Liver (tissue), 9 donors: Measurements from ENCODE around the gene RABAC1. TPM values are rescaled to one million over a fixed set of nuclear protein-coding genes. Genes with fewer than 3 reads are reported as not detected.

Source experiments
- DNase-seq: peaks from one replicate; pipeline ENCODE4 v3.0.0-alpha.2; 2017; ENCODE audit warnings: low spot score
- H3K27ac ChIP-seq, 2 donors: one replicate each; pipeline ENCODE4 v1.7.0; 2013; ENCODE audit warnings: inconsistent platforms in 2 of 2, low read length in 2 of 2, control low read depth in 1 of 2, low read depth in 1 of 2, mild to moderate bottlenecking in 1 of 2
- H3K27me3 ChIP-seq, 4 donors: one replicate each; pipeline versions ENCODE4 v1.6.1 to v1.7.0; 2013; ENCODE audit warnings: low read length in 3 of 4, inconsistent platforms in 1 of 4, mild to moderate bottlenecking in 1 of 4, moderate library complexity in 1 of 4; ENCODE audit not compliant: control insufficient read depth in 4 of 4, insufficient read depth in 4 of 4
- H3K36me3 ChIP-seq, 4 donors: one replicate each; pipeline versions ENCODE4 v1.6.1 to v1.7.0; 2013; ENCODE audit warnings: low read length in 3 of 4, mild to moderate bottlenecking in 3 of 4, low read depth in 1 of 4, moderate library complexity in 1 of 4; ENCODE audit not compliant: control insufficient read depth in 4 of 4, insufficient read depth in 3 of 4
- H3K4me1 ChIP-seq, 4 donors: one replicate each; pipeline versions ENCODE4 v1.6.1 to v1.7.0; 2013; ENCODE audit warnings: low read length in 3 of 4, mild to moderate bottlenecking in 3 of 4, moderate library complexity in 1 of 4; ENCODE audit not compliant: control insufficient read depth in 4 of 4, insufficient read depth in 4 of 4
- H3K4me3 ChIP-seq, 3 donors: one replicate each; pipeline versions ENCODE4 v1.6.1 to v1.7.0; 2013; ENCODE audit warnings: low read length in 3 of 3, control low read depth in 1 of 3, low read depth in 1 of 3, mild to moderate bottlenecking in 1 of 3
- H3K9ac ChIP-seq, 2 donors: one replicate each; pipeline ENCODE4 v1.7.0; 2013; ENCODE audit warnings: low read length in 2 of 2, mild to moderate bottlenecking in 2 of 2, moderate library complexity in 2 of 2, control low read depth in 1 of 2, low read depth in 1 of 2
- H3K9me3 ChIP-seq, 4 donors: one replicate each; pipeline versions ENCODE4 v1.6.1 to v1.7.0; 2013; ENCODE audit warnings: low read length in 3 of 4; ENCODE audit not compliant: control insufficient read depth in 4 of 4
- EGR1 ChIP-seq, 2 donors: IDR thresholded peaks; 2 replicates each; pipeline ENCODE4 v1.6.1; 2016 to 2018; ENCODE audit warnings: antibody characterized with exemption in 2 of 2, low read depth in 2 of 2
- FOXA1 ChIP-seq: IDR thresholded peaks from 2 replicates; pipeline ENCODE4 v1.6.1; 2016; ENCODE audit warnings: antibody characterized with exemption
- FOXA2 ChIP-seq: IDR thresholded peaks from 2 replicates; pipeline ENCODE4 v1.6.1; 2016; ENCODE audit warnings: antibody characterized with exemption
- GABPA ChIP-seq, 2 donors: IDR thresholded peaks in 1 of 2; conservative IDR thresholded peaks in 1 of 2; 2 replicates each; pipeline ENCODE4 v1.6.1; 2016; ENCODE audit warnings: antibody characterized with exemption in 2 of 2, mild to moderate bottlenecking in 1 of 2, moderate library complexity in 1 of 2
- HNF4A ChIP-seq, 2 donors: conservative IDR thresholded peaks; 2 replicates each; pipeline ENCODE4 v1.6.1; 2016; ENCODE audit warnings: antibody characterized with exemption in 2 of 2, mild to moderate bottlenecking in 2 of 2
- HNF4G ChIP-seq: IDR thresholded peaks from 2 replicates; pipeline ENCODE4 v1.6.1; 2016; ENCODE audit warnings: antibody characterized with exemption
- JUND ChIP-seq, 2 donors: IDR thresholded peaks; 2 replicates each; pipeline ENCODE4 v1.6.1; 2016; ENCODE audit warnings: antibody characterized with exemption in 2 of 2
- NR2F2 ChIP-seq: IDR thresholded peaks from 2 replicates; pipeline ENCODE4 v1.6.1; 2016; ENCODE audit warnings: antibody characterized with exemption
- RAD21 ChIP-seq, 2 donors: IDR thresholded peaks; 2 replicates each; pipeline ENCODE4 v1.6.1; 2016; ENCODE audit warnings: antibody characterized with exemption in 2 of 2, mild to moderate bottlenecking in 2 of 2
- RXRA ChIP-seq, 2 donors: IDR thresholded peaks; 2 replicates each; pipeline ENCODE4 v1.6.1; 2017 to 2018; ENCODE audit warnings: antibody characterized with exemption in 2 of 2, mild to moderate bottlenecking in 1 of 2
- SP1 ChIP-seq: IDR thresholded peaks from 2 replicates; pipeline ENCODE4 v1.6.1; 2018; ENCODE audit warnings: antibody characterized with exemption, mild to moderate bottlenecking
- TAF1 ChIP-seq: conservative IDR thresholded peaks from 2 replicates; pipeline ENCODE4 v1.6.1; 2016; ENCODE audit warnings: antibody characterized with exemption, mild to moderate bottlenecking
- YY1 ChIP-seq: IDR thresholded peaks from 2 replicates; pipeline ENCODE4 v1.6.1; 2016; ENCODE audit warnings: antibody characterized with exemption, mild to moderate bottlenecking
- WGBS: extraction: QIAGEN DNeasy Blood & Tissue Kit; methylation state at CpG from one replicate; pipeline ENCODE4 v1.1.7; 2013; 5-methylcytosine and 5-hydroxymethylcytosine counted together
- polyA plus RNA-seq, 2 donors: library from polyadenylated mRNA; stranded (reverse) in 1 of 2; unstranded in 1 of 2; fragments of 200-250 nt in 1 of 2; fragments of >200 nt in 1 of 2; fragmentation: Nextera tagmentation in 1 of 2; extraction: Ambion mirVana in 1 of 2; gene quantifications; one replicate each; pipeline versions ENCODE4 v1.2.1 to v1.2.3, GENCODE V29; 2013 to 2015
- total RNA-seq, 2 donors: library from RNA; depleted of rRNA; stranded (reverse); fragments of >200 nt; gene quantifications; one replicate each; pipeline ENCODE4 v1.2.3, GENCODE V29; 2014
- TF ChIP-seq, protein P1 (sequence below): IDR thresholded peaks from 2 replicates; pipeline ENCODE4 v1.6.1; 2016; ENCODE audit warnings: antibody characterized with exemption
- TF ChIP-seq, protein P2 (sequence below): IDR thresholded peaks from 2 replicates; pipeline ENCODE4 v1.6.1; 2016; ENCODE audit warnings: antibody characterized with exemption
- TF ChIP-seq, protein P3 (sequence below): IDR thresholded peaks from 2 replicates; pipeline ENCODE4 v1.6.1; 2016; ENCODE audit warnings: antibody characterized with exemption
- TF ChIP-seq, protein P4 (sequence below): IDR thresholded peaks from 2 replicates; pipeline ENCODE4 v1.6.1; 2016; ENCODE audit warnings: antibody characterized with exemption, mild to moderate bottlenecking
- TF ChIP-seq, protein P5 (sequence below): fragments of 150-350 bp; IDR thresholded peaks from 2 replicates; pipeline ENCODE4 v1.5.1; 2017; ENCODE audit warnings: improper control_type of control experiment, low read depth, low read length; ENCODE audit not compliant: missing input control
- donor health status: healthy.
- donor health status: healthy.
- donor health status: healthy.
- donor health status: healthy.
- donor health status: healthy.

Gene RABAC1
- total and polyA plus RNA-seq, 4 donors: 43.2 to 161 (median 99.3) TPM

DNA sequence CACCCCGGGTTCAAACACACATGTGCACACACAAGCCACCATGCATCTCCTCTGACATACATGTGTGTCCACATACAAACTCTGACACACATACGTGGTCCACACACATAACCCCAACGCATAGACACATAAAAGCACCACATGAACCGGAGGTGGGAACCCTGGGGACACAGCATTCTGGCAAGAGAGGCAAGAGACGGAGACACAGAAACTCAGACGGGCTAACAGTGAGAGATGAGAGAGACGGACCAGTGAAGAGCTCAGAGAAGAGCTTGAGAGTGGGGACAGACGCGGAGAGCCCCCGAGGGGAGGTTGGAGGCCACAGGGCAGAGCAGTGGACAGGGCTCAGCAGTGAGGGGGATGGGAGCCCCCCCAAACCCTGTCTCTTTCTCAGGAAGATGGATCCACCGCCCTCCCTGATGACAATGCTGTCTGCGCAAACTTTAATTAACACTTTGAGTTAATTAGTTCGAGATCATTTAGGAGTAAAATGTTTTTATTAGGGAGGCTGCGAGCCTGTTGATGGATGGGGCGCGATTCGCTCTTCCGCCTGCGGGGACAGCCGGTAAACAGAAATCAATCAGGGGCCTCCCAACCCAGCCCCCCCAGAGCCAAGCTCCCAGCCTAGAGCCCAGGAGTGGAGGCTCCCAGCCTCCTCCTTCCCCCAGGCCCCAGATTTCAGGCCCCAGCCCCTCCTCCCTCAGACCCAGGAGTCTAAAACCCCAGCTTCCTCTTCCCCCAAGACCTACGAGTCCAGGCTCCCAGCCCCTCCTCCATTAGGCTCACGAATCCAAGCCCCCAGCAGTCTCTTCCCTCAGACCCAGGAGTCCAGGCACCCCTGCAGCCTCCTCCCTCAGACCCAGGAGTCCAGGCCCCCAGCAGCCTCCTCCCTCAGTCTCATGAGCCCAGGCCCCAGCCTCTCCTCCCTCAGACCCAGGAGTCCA is 21.3 kb downstream of the RABAC1 start:
- peaks cover 0 to 10% (median 3%) of the 10 kb centered on the region in 4 donors for H3K4me1 ChIP-seq
- H3K9ac ChIP-seq: no peak overlapping the region
- no peaks in the 10 kb centered on the region for H3K9me3 ChIP-seq
- H3K27me3 ChIP-seq: peaks cover 0 to 12% (median 3%) of the 10 kb centered on the region in 4 donors
- H3K4me3 ChIP-seq: no peak overlapping the region
- TF ChIP-seq, protein P1, sequence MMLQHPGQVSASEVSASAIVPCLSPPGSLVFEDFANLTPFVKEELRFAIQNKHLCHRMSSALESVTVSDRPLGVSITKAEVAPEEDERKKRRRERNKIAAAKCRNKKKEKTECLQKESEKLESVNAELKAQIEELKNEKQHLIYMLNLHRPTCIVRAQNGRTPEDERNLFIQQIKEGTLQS: no peak
- no peak for TF ChIP-seq FOXA2
- no peak for TF ChIP-seq EGR1 (IDR thresholded peaks at IDR 0.05; ENCODE audit: low read depth in 2 of 2)
- no peak for TF ChIP-seq RXRA (IDR thresholded peaks at IDR 0.05)
- no peak for TF ChIP-seq FOXA1
- TF ChIP-seq, protein P2, sequence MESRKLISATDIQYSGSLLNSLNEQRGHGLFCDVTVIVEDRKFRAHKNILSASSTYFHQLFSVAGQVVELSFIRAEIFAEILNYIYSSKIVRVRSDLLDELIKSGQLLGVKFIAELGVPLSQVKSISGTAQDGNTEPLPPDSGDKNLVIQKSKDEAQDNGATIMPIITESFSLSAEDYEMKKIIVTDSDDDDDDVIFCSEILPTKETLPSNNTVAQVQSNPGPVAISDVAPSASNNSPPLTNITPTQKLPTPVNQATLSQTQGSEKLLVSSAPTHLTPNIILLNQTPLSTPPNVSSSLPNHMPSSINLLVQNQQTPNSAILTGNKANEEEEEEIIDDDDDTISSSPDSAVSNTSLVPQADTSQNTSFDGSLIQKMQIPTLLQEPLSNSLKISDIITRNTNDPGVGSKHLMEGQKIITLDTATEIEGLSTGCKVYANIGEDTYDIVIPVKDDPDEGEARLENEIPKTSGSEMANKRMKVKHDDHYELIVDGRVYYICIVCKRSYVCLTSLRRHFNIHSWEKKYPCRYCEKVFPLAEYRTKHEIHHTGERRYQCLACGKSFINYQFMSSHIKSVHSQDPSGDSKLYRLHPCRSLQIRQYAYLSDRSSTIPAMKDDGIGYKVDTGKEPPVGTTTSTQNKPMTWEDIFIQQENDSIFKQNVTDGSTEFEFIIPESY: no peak
- no peak for TF ChIP-seq TAF1
- TF ChIP-seq, protein P3, sequence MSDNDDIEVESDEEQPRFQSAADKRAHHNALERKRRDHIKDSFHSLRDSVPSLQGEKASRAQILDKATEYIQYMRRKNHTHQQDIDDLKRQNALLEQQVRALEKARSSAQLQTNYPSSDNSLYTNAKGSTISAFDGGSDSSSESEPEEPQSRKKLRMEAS: no peak
- no peak for TF ChIP-seq HNF4A (conservative IDR thresholded peaks at IDR 0.05)
- no peak for TF ChIP-seq GABPA (IDR thresholded peaks at IDR 0.05 in 1 of 2, conservative IDR thresholded peaks at IDR 0.05 in 1 of 2)
- TF ChIP-seq HNF4G: no peak
- no peak for TF ChIP-seq RAD21 (IDR thresholded peaks at IDR 0.05)
- TF ChIP-seq NR2F2: no peak
- TF ChIP-seq, protein P4, sequence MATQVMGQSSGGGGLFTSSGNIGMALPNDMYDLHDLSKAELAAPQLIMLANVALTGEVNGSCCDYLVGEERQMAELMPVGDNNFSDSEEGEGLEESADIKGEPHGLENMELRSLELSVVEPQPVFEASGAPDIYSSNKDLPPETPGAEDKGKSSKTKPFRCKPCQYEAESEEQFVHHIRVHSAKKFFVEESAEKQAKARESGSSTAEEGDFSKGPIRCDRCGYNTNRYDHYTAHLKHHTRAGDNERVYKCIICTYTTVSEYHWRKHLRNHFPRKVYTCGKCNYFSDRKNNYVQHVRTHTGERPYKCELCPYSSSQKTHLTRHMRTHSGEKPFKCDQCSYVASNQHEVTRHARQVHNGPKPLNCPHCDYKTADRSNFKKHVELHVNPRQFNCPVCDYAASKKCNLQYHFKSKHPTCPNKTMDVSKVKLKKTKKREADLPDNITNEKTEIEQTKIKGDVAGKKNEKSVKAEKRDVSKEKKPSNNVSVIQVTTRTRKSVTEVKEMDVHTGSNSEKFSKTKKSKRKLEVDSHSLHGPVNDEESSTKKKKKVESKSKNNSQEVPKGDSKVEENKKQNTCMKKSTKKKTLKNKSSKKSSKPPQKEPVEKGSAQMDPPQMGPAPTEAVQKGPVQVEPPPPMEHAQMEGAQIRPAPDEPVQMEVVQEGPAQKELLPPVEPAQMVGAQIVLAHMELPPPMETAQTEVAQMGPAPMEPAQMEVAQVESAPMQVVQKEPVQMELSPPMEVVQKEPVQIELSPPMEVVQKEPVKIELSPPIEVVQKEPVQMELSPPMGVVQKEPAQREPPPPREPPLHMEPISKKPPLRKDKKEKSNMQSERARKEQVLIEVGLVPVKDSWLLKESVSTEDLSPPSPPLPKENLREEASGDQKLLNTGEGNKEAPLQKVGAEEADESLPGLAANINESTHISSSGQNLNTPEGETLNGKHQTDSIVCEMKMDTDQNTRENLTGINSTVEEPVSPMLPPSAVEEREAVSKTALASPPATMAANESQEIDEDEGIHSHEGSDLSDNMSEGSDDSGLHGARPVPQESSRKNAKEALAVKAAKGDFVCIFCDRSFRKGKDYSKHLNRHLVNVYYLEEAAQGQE: no peak
- no peak for TF ChIP-seq YY1
- DNase-seq: no peak
- WGBS: 55% methylated on average over 22 of the region's 22 CpGs
- H3K36me3 ChIP-seq: no peaks in the 10 kb centered on the region
- H3K27ac ChIP-seq: no peak overlapping the region

DNA sequence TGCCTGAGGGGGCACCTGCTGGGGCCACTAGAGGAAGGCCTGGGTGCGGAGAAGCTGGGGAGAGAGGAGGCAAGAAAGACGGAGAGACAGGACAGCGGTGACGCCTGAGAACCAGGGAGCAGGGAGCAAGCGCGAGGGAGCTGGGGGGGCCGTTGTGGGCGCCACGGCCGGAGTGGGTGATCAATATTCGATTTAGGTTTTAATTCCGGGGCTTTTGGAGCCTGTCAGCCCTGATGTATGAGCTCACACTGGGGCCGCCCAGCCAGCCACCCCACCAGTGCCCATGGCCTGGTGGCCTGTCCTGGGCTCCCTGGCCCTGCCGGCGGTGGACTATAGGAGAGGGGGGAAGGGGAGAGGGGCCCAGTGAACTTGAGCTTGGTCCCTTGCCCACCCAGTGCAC is 22.2 kb downstream of the RABAC1 start:
- no peak for DNase-seq
- WGBS: 64% methylated on average over 15 of the region's 15 CpGs
- no peaks in the 10 kb centered on the region for H3K9me3 ChIP-seq
- H3K9ac ChIP-seq: no peak overlapping the region
- peaks cover 0 to 10% (median 3%) of the 10 kb centered on the region in 4 donors for H3K4me1 ChIP-seq
- H3K36me3 ChIP-seq: no peaks in the 10 kb centered on the region
- no peak for TF ChIP-seq FOXA2
- no peak for TF ChIP-seq FOXA1
- no peak for TF ChIP-seq HNF4A (conservative IDR thresholded peaks at IDR 0.05)
- TF ChIP-seq NR2F2: no peak
- no peak for TF ChIP-seq SP1
- TF ChIP-seq, protein P2: no peak
- no peak for TF ChIP-seq YY1
- TF ChIP-seq, protein P5, sequence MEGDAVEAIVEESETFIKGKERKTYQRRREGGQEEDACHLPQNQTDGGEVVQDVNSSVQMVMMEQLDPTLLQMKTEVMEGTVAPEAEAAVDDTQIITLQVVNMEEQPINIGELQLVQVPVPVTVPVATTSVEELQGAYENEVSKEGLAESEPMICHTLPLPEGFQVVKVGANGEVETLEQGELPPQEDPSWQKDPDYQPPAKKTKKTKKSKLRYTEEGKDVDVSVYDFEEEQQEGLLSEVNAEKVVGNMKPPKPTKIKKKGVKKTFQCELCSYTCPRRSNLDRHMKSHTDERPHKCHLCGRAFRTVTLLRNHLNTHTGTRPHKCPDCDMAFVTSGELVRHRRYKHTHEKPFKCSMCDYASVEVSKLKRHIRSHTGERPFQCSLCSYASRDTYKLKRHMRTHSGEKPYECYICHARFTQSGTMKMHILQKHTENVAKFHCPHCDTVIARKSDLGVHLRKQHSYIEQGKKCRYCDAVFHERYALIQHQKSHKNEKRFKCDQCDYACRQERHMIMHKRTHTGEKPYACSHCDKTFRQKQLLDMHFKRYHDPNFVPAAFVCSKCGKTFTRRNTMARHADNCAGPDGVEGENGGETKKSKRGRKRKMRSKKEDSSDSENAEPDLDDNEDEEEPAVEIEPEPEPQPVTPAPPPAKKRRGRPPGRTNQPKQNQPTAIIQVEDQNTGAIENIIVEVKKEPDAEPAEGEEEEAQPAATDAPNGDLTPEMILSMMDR: no peak
- no peak for TF ChIP-seq TAF1
- TF ChIP-seq JUND (IDR thresholded peaks at IDR 0.05): no peak
- H3K27me3 ChIP-seq: peaks cover 0 to 12% (median 6%) of the 10 kb centered on the region in 4 donors
- H3K27ac ChIP-seq: no peak overlapping the region
- H3K4me3 ChIP-seq: no peak overlapping the region
